Amniotic epithelial cell (primary cell): ENCODE data around the gene PANK4.
A peak's percentile ranks its signal among the peaks of the same experiment; 100 is the strongest.
"Not testable (repeated sequence)": the region's sequence is repeated elsewhere in the genome, so short reads cannot be mapped to it uniquely, and the experiment has no call there.

Experiments
- DNase-seq: peaks from one replicate; pipeline ENCODE4 v3.0.0-alpha.2; 2010; ENCODE audit warnings: low read depth

Gene PANK4

GRCh38 chr1:2460203-2460602 is 66.2 kb downstream of the PANK4 start:
- no peak for DNase-seq

- DNase-seq, result peak; percentile 18
These were observed 66.6 kb downstream of the PANK4 start for GRCh38 chr1:2459757-2460156.

GRCh38 chr1:2459102-2459753 is 67.2 kb downstream of the PANK4 start:
- DNase-seq, result not testable (repeated sequence)

- DNase-seq, result no peak
These were observed 67.7 kb downstream of the PANK4 start for GRCh38 chr1:2458687-2459086.
